K562 (cell line): ENCODE data around the gene MAP1LC3B2. TPM values are rescaled to one million over a fixed set of nuclear protein-coding genes. Genes with fewer than 3 reads are reported as not detected.

ENCODE experiments used
- CSDE1 ChIP-seq, 2 experiments: fragments of 450-650 bp; IDR thresholded peaks; 2 replicates each; pipeline ENCODE4 v1.6.1; 2016; ENCODE audit warnings: mild to moderate bottlenecking in 1 of 2
- FOXM1 ChIP-seq, 2 experiments: fragments of 450-650 bp in 1 of 2; sonication (generic) in 1 of 2; formaldehyde crosslinking in 1 of 2; IDR thresholded peaks; 2 replicates each; pipeline versions ENCODE4 v1.6.1 to v1.9.0; 2017 to 2022; ENCODE audit warnings: low read depth in 2 of 2, mild to moderate bottlenecking in 2 of 2, missing genetic modification reagents in 1 of 2, moderate library complexity in 1 of 2
- KDM4B ChIP-seq, 2 experiments: fragments of 450-650 bp in 1 of 2; sonication (generic) in 1 of 2; IDR thresholded peaks; 2 replicates each; pipeline ENCODE4 v1.6.1; 2016 to 2017; ENCODE audit warnings: borderline replicate concordance in 2 of 2, antibody characterized with exemption in 1 of 2, low read depth in 1 of 2, mild to moderate bottlenecking in 1 of 2
- MAFK ChIP-seq: IDR thresholded peaks from 2 replicates; pipeline ENCODE4 v1.6.1; 2011; ENCODE audit warnings: low read length, improper control_type of control experiment
- MTA3 ChIP-seq: fragments of 450-650 bp; formaldehyde crosslinking; IDR thresholded peaks from 2 replicates; pipeline ENCODE4 v1.6.1; 2017; ENCODE audit warnings: mild to moderate bottlenecking, borderline replicate concordance
- U2AF2 ChIP-seq: fragments of 200-400 bp; formaldehyde crosslinking; optimal IDR thresholded peaks from 2 replicates; pipeline ENCODE3; 2017; ENCODE audit warnings: low read depth, mild to moderate bottlenecking, low read length
- ZNF76 ChIP-seq: fragments of 250-450 bp; sonication (Bioruptor Pico); IDR thresholded peaks from 2 replicates; pipeline ENCODE4 v1.4.0; 2020; ENCODE audit warnings: mild to moderate bottlenecking, moderate library complexity, borderline replicate concordance
- polyA plus RNA-seq, 8 experiments: library from polyadenylated mRNA; depleted of rRNA in 4 of 8; stranded (reverse) in 5 of 8; unstranded in 3 of 8; fragments of >200 nt; fragmentation: Nextera tagmentation in 2 of 8; fragmentation: Illumina TruSeq in 1 of 8; extraction: Ambion mirVana in 2 of 8; extraction: Trizol in 1 of 8; gene quantifications; 2 replicates each; pipeline versions ENCODE4 v1.2.1 to v1.2.3, GENCODE V29; 2011 to 2014; ENCODE audit warnings: inconsistent platforms in 1 of 8, missing spikeins in 1 of 8
- total RNA-seq, 7 experiments: library from RNA; depleted of rRNA in 6 of 7; stranded (reverse); fragments of >200 nt in 6 of 7; fragmentation: Illumina TruSeq in 2 of 7; extraction: Trizol in 2 of 7; gene quantifications; 2 replicates each; pipeline versions ENCODE4 v1.2.1 to v1.2.3, GENCODE V29; 2011 to 2021; ENCODE audit warnings: low replicate concordance in 1 of 7
- TF ChIP-seq, protein P1 (sequence below): fragments of 450-650 bp; formaldehyde crosslinking; IDR thresholded peaks from 2 replicates; pipeline ENCODE4 v1.4.0; 2020; ENCODE audit warnings: mild to moderate bottlenecking
- TF ChIP-seq, protein P2 (sequence below): fragments of 450-650 bp; formaldehyde crosslinking; IDR thresholded peaks from 2 replicates; pipeline ENCODE4 v1.4.0; 2022; ENCODE audit warnings: missing genetic modification characterization
- TF ChIP-seq, protein P3 (sequence below): sonication (generic); formaldehyde crosslinking; IDR thresholded peaks from 2 replicates; pipeline ENCODE4 v1.8.0; 2023; ENCODE audit warnings: mild to moderate bottlenecking, missing genetic modification reagents
- TF ChIP-seq, protein P4 (sequence below): IDR thresholded peaks from 2 replicates; pipeline ENCODE4 v1.6.1; 2012; ENCODE audit warnings: low read depth, low read length, improper control_type of control experiment, borderline replicate concordance
- TF ChIP-seq, protein P5 (sequence below): fragments of 250-450 bp; sonication (Bioruptor Pico); IDR thresholded peaks from 2 replicates; pipeline ENCODE4 v1.8.0; 2021; ENCODE audit warnings: borderline replicate concordance, mild to moderate bottlenecking, moderate library complexity; ENCODE audit not compliant: poor library complexity, severe bottlenecking
- TF ChIP-seq, protein P6 (sequence below): IDR thresholded peaks from 3 replicates; pipeline ENCODE4 v1.6.1; 2011; ENCODE audit warnings: borderline replicate concordance, mild to moderate bottlenecking; ENCODE audit not compliant: insufficient read length, insufficient read depth

Gene MAP1LC3B2
- total and polyA plus RNA-seq, 9 of the 15 experiments (the other 6 are each of a cell fraction or from before 2014, with no cell fraction given): 0.53 to 2.8 (median 0.76) TPM; not detected in 2

DNA sequence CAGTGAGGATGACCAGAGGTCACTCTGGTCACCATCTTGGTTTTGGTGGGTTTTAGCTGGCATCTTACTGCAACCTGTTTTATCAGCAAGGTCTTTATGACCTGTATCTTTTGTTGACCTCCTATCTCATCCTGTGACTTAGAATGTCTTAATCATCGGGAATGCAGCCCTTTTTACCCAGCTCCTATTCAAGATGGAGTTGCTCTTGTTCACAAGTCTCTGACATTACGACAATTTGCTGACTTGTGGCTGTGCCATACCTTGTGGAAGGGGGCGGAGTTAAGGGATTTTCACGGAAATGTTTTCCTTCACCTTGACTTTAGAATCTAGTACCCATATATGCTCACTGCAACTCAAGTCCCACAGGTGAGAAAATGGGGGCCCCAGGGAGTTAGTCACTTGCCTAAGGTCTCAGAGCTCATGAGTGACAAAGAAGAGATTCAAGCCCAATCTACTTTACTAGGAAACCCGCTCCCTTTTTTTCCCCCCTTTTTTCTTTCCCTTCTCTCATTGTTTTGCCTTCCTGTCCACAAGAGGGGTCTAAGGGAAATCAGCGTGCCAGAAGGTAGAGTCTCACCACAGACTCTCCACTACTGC, 2.7 kb upstream of the MAP1LC3B2 start (continued):
- TF ChIP-seq, protein P1, sequence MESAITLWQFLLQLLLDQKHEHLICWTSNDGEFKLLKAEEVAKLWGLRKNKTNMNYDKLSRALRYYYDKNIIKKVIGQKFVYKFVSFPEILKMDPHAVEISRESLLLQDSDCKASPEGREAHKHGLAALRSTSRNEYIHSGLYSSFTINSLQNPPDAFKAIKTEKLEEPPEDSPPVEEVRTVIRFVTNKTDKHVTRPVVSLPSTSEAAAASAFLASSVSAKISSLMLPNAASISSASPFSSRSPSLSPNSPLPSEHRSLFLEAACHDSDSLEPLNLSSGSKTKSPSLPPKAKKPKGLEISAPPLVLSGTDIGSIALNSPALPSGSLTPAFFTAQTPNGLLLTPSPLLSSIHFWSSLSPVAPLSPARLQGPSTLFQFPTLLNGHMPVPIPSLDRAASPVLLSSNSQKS (CRISPR knock-in tag): peak; percentile 88; the same call in 1 of the 2 replicates
- TF ChIP-seq ZNF76: peak; percentile 98
- no peak for TF ChIP-seq MTA3
- TF ChIP-seq, protein P2, sequence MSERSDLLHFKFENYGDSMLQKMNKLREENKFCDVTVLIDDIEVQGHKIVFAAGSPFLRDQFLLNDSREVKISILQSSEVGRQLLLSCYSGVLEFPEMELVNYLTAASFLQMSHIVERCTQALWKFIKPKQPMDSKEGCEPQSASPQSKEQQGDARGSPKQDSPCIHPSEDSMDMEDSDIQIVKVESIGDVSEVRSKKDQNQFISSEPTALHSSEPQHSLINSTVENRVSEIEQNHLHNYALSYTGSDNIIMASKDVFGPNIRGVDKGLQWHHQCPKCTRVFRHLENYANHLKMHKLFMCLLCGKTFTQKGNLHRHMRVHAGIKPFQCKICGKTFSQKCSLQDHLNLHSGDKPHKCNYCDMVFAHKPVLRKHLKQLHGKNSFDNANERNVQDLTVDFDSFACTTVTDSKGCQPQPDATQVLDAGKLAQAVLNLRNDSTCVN (CRISPR knock-in tag): peak; percentile 87; the same call in 1 of the 2 replicates
- no peak for TF ChIP-seq KDM4B (IDR thresholded peaks at IDR 0.05; ENCODE audit: borderline replicate concordance in 2 of 2, low read depth in 1 of 2)
- TF ChIP-seq U2AF2: no peak
- TF ChIP-seq, protein P3, sequence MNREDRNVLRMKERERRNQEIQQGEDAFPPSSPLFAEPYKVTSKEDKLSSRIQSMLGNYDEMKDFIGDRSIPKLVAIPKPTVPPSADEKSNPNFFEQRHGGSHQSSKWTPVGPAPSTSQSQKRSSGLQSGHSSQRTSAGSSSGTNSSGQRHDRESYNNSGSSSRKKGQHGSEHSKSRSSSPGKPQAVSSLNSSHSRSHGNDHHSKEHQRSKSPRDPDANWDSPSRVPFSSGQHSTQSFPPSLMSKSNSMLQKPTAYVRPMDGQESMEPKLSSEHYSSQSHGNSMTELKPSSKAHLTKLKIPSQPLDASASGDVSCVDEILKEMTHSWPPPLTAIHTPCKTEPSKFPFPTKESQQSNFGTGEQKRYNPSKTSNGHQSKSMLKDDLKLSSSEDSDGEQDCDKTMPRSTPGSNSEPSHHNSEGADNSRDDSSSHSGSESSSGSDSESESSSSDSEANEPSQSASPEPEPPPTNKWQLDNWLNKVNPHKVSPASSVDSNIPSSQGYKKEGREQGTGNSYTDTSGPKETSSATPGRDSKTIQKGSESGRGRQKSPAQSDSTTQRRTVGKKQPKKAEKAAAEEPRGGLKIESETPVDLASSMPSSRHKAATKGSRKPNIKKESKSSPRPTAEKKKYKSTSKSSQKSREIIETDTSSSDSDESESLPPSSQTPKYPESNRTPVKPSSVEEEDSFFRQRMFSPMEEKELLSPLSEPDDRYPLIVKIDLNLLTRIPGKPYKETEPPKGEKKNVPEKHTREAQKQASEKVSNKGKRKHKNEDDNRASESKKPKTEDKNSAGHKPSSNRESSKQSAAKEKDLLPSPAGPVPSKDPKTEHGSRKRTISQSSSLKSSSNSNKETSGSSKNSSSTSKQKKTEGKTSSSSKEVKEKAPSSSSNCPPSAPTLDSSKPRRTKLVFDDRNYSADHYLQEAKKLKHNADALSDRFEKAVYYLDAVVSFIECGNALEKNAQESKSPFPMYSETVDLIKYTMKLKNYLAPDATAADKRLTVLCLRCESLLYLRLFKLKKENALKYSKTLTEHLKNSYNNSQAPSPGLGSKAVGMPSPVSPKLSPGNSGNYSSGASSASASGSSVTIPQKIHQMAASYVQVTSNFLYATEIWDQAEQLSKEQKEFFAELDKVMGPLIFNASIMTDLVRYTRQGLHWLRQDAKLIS (CRISPR knock-in tag): no peak
- no peak for TF ChIP-seq FOXM1 (IDR thresholded peaks at IDR 0.05; ENCODE audit: low read depth)
- TF ChIP-seq FOXM1 (CRISPR knock-in tag; IDR thresholded peaks at IDR 0.05; ENCODE audit: low read depth): no peak
- TF ChIP-seq, protein P4, sequence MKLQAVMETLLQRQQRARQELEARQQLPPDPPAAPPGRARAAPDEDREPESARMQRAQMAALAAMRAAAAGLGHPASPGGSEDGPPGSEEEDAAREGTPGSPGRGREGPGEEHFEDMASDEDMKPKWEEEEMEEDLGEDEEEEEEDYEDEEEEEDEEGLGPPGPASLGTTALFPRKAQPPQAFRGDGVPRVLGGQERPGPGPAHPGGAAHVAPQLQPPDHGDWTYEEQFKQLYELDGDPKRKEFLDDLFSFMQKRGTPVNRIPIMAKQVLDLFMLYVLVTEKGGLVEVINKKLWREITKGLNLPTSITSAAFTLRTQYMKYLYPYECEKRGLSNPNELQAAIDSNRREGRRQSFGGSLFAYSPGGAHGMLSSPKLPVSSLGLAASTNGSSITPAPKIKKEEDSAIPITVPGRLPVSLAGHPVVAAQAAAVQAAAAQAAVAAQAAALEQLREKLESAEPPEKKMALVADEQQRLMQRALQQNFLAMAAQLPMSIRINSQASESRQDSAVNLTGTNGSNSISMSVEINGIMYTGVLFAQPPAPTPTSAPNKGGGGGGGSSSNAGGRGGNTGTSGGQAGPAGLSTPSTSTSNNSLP: no peak
- TF ChIP-seq, protein P5, sequence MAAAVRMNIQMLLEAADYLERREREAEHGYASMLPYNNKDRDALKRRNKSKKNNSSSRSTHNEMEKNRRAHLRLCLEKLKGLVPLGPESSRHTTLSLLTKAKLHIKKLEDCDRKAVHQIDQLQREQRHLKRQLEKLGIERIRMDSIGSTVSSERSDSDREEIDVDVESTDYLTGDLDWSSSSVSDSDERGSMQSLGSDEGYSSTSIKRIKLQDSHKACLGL (CRISPR knock-in tag): peak; percentile 83
- no peak for TF ChIP-seq MAFK
- TF ChIP-seq, protein P6, sequence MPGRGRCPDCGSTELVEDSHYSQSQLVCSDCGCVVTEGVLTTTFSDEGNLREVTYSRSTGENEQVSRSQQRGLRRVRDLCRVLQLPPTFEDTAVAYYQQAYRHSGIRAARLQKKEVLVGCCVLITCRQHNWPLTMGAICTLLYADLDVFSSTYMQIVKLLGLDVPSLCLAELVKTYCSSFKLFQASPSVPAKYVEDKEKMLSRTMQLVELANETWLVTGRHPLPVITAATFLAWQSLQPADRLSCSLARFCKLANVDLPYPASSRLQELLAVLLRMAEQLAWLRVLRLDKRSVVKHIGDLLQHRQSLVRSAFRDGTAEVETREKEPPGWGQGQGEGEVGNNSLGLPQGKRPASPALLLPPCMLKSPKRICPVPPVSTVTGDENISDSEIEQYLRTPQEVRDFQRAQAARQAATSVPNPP: no peak
- TF ChIP-seq CSDE1 (IDR thresholded peaks at IDR 0.05): no peak
